A549 (cell line): ENCODE results near the gene MCOLN2.

ENCODE experiments used
- CTCF ChIP-seq: fragments of >200 bp; sonication (Bioruptor Twin); formaldehyde crosslinking; IDR thresholded peaks from 3 replicates; pipeline ENCODE4 v1.5.1; 2016
- EP300 ChIP-seq, 2 experiments: fragments of >200 bp; sonication (Bioruptor Twin); formaldehyde crosslinking; IDR thresholded peaks; 2 replicates in 1 of 2; 3 replicates in 1 of 2; pipeline ENCODE4 v1.6.1; 2016 to 2017
- KDM1A ChIP-seq: fragments of 200-600 bp; sonication (generic); IDR thresholded peaks from 2 replicates; pipeline ENCODE4 v1.6.1; 2016; ENCODE audit warnings: low read depth, mild to moderate bottlenecking
- MAFK ChIP-seq: fragments of 450-650 bp; IDR thresholded peaks from 2 replicates; pipeline ENCODE4 v1.6.1; 2014; ENCODE audit not compliant: partially characterized antibody
- MAZ ChIP-seq: fragments of 150-350 bp; IDR thresholded peaks from 2 replicates; pipeline ENCODE4 v1.6.1; 2014; ENCODE audit warnings: antibody characterized with exemption, low read depth, low read length, borderline replicate concordance
- NR3C1 ChIP-seq: fragments of >200 bp; sonication (Bioruptor Twin); formaldehyde crosslinking; IDR thresholded peaks from 3 replicates; pipeline ENCODE4 v1.6.1; 2017
- POLR2A ChIP-seq: IDR thresholded peaks from 2 replicates; pipeline ENCODE4 v1.6.1; 2012; ENCODE audit warnings: mild to moderate bottlenecking, low read length
- REST ChIP-seq: fragments of 200-600 bp; sonication (generic); IDR thresholded peaks from 2 replicates; pipeline ENCODE4 v1.6.1; 2016; ENCODE audit warnings: antibody characterized with exemption, mild to moderate bottlenecking, moderate library complexity
- RFX5 ChIP-seq: fragments of 450-650 bp; IDR thresholded peaks from 2 replicates; pipeline ENCODE4 v1.7.1; 2014; ENCODE audit warnings: antibody characterized with exemption, mild to moderate bottlenecking, moderate library complexity
- TF ChIP-seq, protein P1 (sequence below): IDR thresholded peaks from 2 replicates; pipeline ENCODE4 v1.6.1; 2012
- TF ChIP-seq, protein P2 (sequence below): fragments of >200 bp; sonication (Bioruptor Twin); formaldehyde crosslinking; IDR thresholded peaks from 3 replicates; pipeline ENCODE4 v1.6.1; 2016
- TF ChIP-seq, protein P3 (sequence below): IDR thresholded peaks from 2 replicates; pipeline ENCODE4 v1.6.1; 2012

DNA sequence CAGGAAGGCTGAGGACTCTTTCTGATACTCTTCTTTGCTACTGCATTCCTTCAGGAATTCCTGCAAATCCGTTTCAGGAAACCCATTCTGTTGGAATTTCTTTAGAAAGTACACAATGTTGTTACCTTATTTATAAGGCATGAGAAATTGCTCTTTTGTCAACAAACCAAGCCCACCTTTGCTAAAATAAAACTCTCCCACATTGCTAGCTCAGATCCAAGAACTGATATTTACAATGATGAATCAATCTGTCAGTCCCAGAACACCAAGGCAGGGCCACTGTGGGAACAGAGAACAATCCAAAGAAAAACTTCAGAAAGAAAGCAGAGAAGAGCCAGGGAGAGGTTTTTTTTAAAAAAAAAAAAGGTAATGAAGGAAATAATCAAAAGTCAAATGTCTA lies 67.3 kb downstream of the MCOLN2 start:
- TF ChIP-seq CTCF (no peak), POLR2A (no peak), EP300 (IDR thresholded peaks at IDR 0.05) (no peak), MAFK (no peak), RFX5 (no peak), KDM1A (no peak), MAZ (no peak), REST (no peak), NR3C1 (no peak)
- TF ChIP-seq, protein P1, sequence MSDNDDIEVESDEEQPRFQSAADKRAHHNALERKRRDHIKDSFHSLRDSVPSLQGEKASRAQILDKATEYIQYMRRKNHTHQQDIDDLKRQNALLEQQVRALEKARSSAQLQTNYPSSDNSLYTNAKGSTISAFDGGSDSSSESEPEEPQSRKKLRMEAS, result no peak
- TF ChIP-seq, protein P2, sequence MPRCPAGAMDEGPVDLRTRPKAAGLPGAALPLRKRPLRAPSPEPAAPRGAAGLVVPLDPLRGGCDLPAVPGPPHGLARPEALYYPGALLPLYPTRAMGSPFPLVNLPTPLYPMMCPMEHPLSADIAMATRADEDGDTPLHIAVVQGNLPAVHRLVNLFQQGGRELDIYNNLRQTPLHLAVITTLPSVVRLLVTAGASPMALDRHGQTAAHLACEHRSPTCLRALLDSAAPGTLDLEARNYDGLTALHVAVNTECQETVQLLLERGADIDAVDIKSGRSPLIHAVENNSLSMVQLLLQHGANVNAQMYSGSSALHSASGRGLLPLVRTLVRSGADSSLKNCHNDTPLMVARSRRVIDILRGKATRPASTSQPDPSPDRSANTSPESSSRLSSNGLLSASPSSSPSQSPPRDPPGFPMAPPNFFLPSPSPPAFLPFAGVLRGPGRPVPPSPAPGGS, result no peak
- TF ChIP-seq, protein P3, sequence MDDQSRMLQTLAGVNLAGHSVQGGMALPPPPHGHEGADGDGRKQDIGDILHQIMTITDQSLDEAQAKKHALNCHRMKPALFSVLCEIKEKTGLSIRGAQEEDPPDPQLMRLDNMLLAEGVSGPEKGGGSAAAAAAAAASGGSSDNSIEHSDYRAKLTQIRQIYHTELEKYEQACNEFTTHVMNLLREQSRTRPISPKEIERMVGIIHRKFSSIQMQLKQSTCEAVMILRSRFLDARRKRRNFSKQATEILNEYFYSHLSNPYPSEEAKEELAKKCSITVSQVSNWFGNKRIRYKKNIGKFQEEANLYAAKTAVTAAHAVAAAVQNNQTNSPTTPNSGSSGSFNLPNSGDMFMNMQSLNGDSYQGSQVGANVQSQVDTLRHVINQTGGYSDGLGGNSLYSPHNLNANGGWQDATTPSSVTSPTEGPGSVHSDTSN, result no peak
